ENCODE results near the gene VAMP8. TPM values are rescaled to one million over a fixed set of nuclear protein-coding genes. Genes with fewer than 3 reads are reported as not detected.

VAMP8 gene
- total and polyA plus RNA-seq, 2 experiments from 2014 or later = 1.2 to 1.7 TPM

- Histone ChIP-seq H3K9me2 (ENCODE audit: insufficient read depth) (no peaks in the 10 kb centered on the region), H3K4me2 (ENCODE audit: unreplicated experiment) (no peak overlapping the region), H3K36me3 (ENCODE audit: low read depth) (no peaks in the 10 kb centered on the region), H3K27ac (no peak overlapping the region), H4K20me1 (ENCODE audit: insufficient read depth) (no peaks in the 10 kb centered on the region), H3F3A (ENCODE audit: insufficient read depth) (0 out of 2 replicates have a peak, but pooled peaks cover 6% of the 10 kb centered on the region), H3K9ac (no peak overlapping the region), H3K4me1 (ENCODE audit: insufficient read depth) (peaks cover 6% of the 10 kb centered on the region), H3K27me3 (replicated peaks; ENCODE audit: insufficient read depth) (no peaks in the 10 kb centered on the region), H3K9me3 (ENCODE audit: low read depth) (no peaks in the 10 kb centered on the region), H3K4me3 (no peak overlapping the region), H3K79me2 (ENCODE audit: insufficient read depth) (no peaks in the 10 kb centered on the region), H2AFZ (no peak overlapping the region)
- no peak for TF ChIP-seq EZH2phosphoT487 (IDR thresholded peaks at IDR 0.05; ENCODE audit: insufficient read depth, low read depth)
- in situ Hi-C loops (cut with MboI) = no loop called here
- 66 to 67% methylated on average over 3 of the region's 3 CpGs for WGBS, 2 experiments (ENCODE audit: low coverage in 1 of 2, low lambda C conversion rate in 2 of 2, missing lambda C conversion rate in 2 of 2)
- DNase-seq = no peak
Measured at GRCh38 chr2:85580206-85580605, 2.8 kb downstream of the VAMP8 start.

- H3K9me2 ChIP-seq (ENCODE audit: insufficient read depth) = no peaks in the 10 kb centered on the region
- no peak overlapping the region for H3K9ac ChIP-seq
- H3K4me2 ChIP-seq (ENCODE audit: unreplicated experiment) = no peak overlapping the region
- H3K27ac ChIP-seq = no peak overlapping the region
- H3K9me3 ChIP-seq (ENCODE audit: low read depth) = no peaks in the 10 kb centered on the region
- no peak overlapping the region for H2AFZ ChIP-seq
- peaks cover 18% of the 10 kb centered on the region for H3K4me1 ChIP-seq (ENCODE audit: insufficient read depth)
- DNase-seq = no peak
- no peaks in the 10 kb centered on the region for H3K27me3 ChIP-seq (replicated peaks; ENCODE audit: insufficient read depth)
- TF ChIP-seq EZH2phosphoT487 (IDR thresholded peaks at IDR 0.05; ENCODE audit: insufficient read depth, low read depth) = no peak
- no peak for TF ChIP-seq EZH2 (IDR thresholded peaks at IDR 0.05; ENCODE audit: insufficient read depth, poor library complexity, severe bottlenecking)
- no peaks in the 10 kb centered on the region for H4K20me1 ChIP-seq (ENCODE audit: insufficient read depth)
- no peaks in the 10 kb centered on the region for H3K36me3 ChIP-seq (ENCODE audit: low read depth)
- H3K4me3 ChIP-seq = no peak overlapping the region
- H3F3A ChIP-seq (ENCODE audit: insufficient read depth) = peaks cover 15% of the 10 kb centered on the region
- H3K79me2 ChIP-seq (ENCODE audit: insufficient read depth) = peaks cover 15% of the 10 kb centered on the region
- in situ Hi-C loops (cut with MboI) = no loop called here
- 100% methylated on average over 1 of the region's 1 CpG for WGBS, 2 experiments (ENCODE audit: low coverage in 1 of 2, low lambda C conversion rate in 2 of 2, missing lambda C conversion rate in 2 of 2)
Measured at GRCh38 chr2:85582492-85582891, 5.1 kb downstream of the VAMP8 start.

GRCh38 chr2:85583667-85584353 is 6.4 kb downstream of the VAMP8 start:
- Histone ChIP-seq H3K9me3 (ENCODE audit: low read depth) (no peaks in the 10 kb centered on the region), H3K27ac (peak overlapping the region; percentile 80), H3K4me3 (peak overlapping the region; percentile 78), H3K4me1 (ENCODE audit: insufficient read depth) (peaks cover 18% of the 10 kb centered on the region), H3K27me3 (replicated peaks; ENCODE audit: insufficient read depth) (no peaks in the 10 kb centered on the region), H3F3A (ENCODE audit: insufficient read depth) (peaks cover 15% of the 10 kb centered on the region), H4K20me1 (ENCODE audit: insufficient read depth) (no peaks in the 10 kb centered on the region), H2AFZ (peak overlapping the region; percentile 83), H3K4me2 (ENCODE audit: unreplicated experiment) (peak overlapping the region; percentile 91), H3K79me2 (ENCODE audit: insufficient read depth) (peaks cover 29% of the 10 kb centered on the region), H3K9me2 (ENCODE audit: insufficient read depth) (no peaks in the 10 kb centered on the region), H3K36me3 (ENCODE audit: low read depth) (no peaks in the 10 kb centered on the region), H3K9ac (peak overlapping the region; percentile 82)
- no peak for TF ChIP-seq EZH2 (IDR thresholded peaks at IDR 0.05; ENCODE audit: insufficient read depth, poor library complexity, severe bottlenecking)
- no peak for TF ChIP-seq EZH2phosphoT487 (IDR thresholded peaks at IDR 0.05; ENCODE audit: insufficient read depth, low read depth)
- WGBS, 2 experiments (ENCODE audit: low coverage in 1 of 2, low lambda C conversion rate in 2 of 2, missing lambda C conversion rate in 2 of 2) = 16 to 17% methylated on average over 12 to 13 of the region's 16 CpGs
- in situ Hi-C loops (cut with MboI) = no loop called here
- DNase-seq = peak; percentile 41

GRCh38 chr2:85584354-85584856 is 7.0 kb downstream of the VAMP8 start, which contains the start of gene VAMP5:
Gene VAMP5, plus strand, starts transcription at chr2:85584431. Its CDS starts 60 bp downstream, at chr2:85584491.
- Histone ChIP-seq H3K4me3 (peak within 1 kb of the TSS; percentile 78), H3K9me3 (ENCODE audit: low read depth) (no peaks in the 10 kb centered on the region), H3K27ac (peak within 1 kb of the TSS; percentile 80), H3K36me3 (ENCODE audit: low read depth) (no peaks in the 10 kb centered on the region), H3K9ac (peak within 1 kb of the TSS; percentile 82), H3F3A (ENCODE audit: insufficient read depth) (peaks cover 20% of the 10 kb centered on the region), H3K27me3 (replicated peaks; ENCODE audit: insufficient read depth) (no peaks in the 10 kb centered on the region), H3K79me2 (ENCODE audit: insufficient read depth) (peaks cover 34% of the 10 kb centered on the region), H3K4me2 (ENCODE audit: unreplicated experiment) (peak within 1 kb of the TSS; percentile 91), H3K4me1 (ENCODE audit: insufficient read depth) (peaks cover 22% of the 10 kb centered on the region), H4K20me1 (ENCODE audit: insufficient read depth) (no peaks in the 10 kb centered on the region), H3K9me2 (ENCODE audit: insufficient read depth) (no peaks in the 10 kb centered on the region), H2AFZ (peak within 1 kb of the TSS; percentile 83)
- in situ Hi-C loops (cut with MboI) = no loop called here
- peak; percentile 68 for DNase-seq
- WGBS, 2 experiments (ENCODE audit: low coverage in 1 of 2, low lambda C conversion rate in 2 of 2, missing lambda C conversion rate in 2 of 2) = 0 to 3% methylated on average over 27 to 28 of the region's 52 CpGs
- no peak for TF ChIP-seq EZH2phosphoT487 (IDR thresholded peaks at IDR 0.05; ENCODE audit: insufficient read depth, low read depth)
- TF ChIP-seq EZH2 (IDR thresholded peaks at IDR 0.05; ENCODE audit: insufficient read depth, poor library complexity, severe bottlenecking) = no peak

Data from GM23248 (cell line).